Measurements from ENCODE around the gene RAB44.

Gene RAB44

GRCh38 chr6:36670271-36670670, 27.4 kb upstream of the RAB44 start:
- DNase-seq = no peak

GRCh38 chr6:36671687-36672375, 25.8 kb upstream of the RAB44 start:
- no peak for DNase-seq

DNA sequence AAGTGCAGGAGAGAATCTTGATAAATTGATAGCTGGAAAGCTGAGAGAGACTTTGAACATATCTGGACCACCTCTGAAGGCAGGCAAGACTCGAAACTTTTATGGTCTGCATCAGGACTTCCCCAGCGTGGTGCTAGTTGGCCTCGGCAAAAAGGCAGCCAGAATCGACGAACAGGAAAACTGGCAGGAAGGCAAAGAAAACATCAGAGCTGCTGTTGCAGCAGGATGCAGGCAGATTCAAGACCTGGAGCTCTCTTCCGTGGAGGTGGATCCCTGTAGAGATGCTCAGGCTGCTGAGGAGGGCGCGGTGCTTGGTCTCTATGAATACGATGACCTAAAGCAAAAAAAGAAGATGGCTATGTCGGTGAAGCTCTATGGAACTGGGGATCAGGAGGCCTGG, 23.7 kb upstream of the RAB44 start:
- no peak for DNase-seq

- DNase-seq = no peak
These were observed 22.7 kb upstream of the RAB44 start for GRCh38 chr6:36674942-36675341.

DNA sequence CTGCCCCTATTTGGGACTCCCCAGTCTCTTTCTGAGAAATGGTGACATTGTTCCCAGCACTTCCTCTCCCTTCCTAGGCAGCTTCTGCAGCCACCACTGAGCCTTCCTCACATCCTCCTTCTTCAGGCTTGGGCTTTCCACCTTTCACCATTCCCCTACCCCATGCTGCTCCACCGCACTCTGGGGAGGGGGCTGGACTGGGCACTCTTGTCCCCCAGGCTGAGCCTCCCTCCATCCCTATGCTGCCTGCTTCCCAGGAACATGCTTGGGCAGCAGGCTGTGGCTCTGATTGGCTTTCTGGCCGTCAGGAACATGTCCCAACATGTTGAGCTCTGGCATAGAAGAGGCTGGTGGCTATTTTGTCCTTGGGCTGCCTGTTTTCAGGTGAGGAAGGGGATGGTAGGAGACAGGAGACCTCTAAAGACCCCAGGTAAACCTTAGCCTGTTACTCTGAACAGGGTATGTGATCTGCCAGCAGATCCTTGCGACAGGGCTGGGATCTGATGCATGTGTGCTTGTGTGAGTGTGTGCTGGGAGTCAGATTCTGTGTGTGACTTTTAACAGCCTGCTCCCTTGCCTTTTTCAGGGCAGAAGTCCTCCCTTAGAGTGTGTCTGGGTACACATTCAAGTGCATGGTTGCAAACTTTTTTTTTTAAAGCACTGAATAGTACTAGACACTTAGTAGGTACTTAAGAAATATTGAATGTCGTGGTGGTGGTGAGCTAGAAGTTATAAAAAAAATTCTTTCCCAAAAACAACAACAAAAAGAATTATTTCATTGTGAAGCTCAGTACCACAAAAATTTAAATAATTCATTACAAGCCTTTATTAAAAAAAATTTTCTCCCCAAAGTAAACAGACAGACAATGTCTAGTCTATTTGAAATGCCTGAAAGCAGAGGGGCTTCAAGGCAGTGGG, 21.2 kb upstream of the RAB44 start:
- DNase-seq = no peak

GRCh38 chr6:36677059-36677749, 20.4 kb upstream of the RAB44 start:
- DNase-seq = no peak

- no peak for DNase-seq
These were observed 19.7 kb upstream of the RAB44 start for GRCh38 chr6:36677753-36678487.

- peak; percentile 92 for DNase-seq
These were observed 19.1 kb upstream of the RAB44 start, which contains the start of gene CDKN1A for GRCh38 chr6:36678488-36679042. CDKN1A (plus strand) TSS chr6:36678714; CDS start chr6:36684102, 5,388 bp downstream.

GRCh38 chr6:36679043-36679833, 18.4 kb upstream of the RAB44 start:
- peak; percentile 35 for DNase-seq

DNA sequence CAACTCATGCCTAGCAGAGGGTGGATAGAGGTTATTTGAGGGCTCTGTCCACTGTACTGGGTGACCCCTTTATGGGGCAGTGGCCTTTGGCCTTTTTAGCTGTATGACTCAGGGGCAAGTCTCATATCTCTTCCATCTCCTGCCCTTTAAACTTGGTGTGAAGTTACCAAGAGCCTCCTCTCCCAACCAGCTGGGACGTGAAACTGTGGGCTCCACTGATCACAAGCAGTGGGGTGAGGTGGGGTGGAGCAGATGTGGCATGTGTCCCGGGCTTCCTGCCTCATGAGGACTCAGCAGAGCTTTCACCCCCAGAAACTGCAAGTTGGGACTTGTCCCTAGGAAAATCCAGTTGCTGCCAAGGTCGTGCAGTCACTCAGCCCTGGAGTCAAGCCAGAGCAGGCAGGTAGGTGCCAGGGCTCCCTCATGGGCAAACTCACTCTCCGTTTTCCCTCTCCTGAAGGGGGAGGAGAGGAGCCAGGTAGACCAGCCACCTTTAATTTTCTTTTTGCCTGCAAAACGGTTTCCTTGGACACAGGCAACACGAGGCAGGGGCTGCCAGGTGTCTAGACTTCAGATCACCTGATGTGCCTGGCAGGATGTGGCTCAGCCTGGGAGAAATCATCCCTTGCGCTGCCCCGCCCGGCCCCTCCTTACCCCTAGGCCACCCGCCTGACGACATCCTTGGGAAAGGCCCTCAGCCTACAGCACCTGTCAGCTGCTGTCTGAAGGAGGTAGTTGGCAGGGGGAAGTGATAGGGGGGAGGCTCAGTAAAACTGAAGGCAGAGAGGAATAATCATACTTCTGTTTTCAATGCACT, 15.1 kb upstream of the RAB44 start:
- DNase-seq = no peak

- DNase-seq = no peak
These were observed 14.4 kb upstream of the RAB44 start for GRCh38 chr6:36683145-36683655.

DNA sequence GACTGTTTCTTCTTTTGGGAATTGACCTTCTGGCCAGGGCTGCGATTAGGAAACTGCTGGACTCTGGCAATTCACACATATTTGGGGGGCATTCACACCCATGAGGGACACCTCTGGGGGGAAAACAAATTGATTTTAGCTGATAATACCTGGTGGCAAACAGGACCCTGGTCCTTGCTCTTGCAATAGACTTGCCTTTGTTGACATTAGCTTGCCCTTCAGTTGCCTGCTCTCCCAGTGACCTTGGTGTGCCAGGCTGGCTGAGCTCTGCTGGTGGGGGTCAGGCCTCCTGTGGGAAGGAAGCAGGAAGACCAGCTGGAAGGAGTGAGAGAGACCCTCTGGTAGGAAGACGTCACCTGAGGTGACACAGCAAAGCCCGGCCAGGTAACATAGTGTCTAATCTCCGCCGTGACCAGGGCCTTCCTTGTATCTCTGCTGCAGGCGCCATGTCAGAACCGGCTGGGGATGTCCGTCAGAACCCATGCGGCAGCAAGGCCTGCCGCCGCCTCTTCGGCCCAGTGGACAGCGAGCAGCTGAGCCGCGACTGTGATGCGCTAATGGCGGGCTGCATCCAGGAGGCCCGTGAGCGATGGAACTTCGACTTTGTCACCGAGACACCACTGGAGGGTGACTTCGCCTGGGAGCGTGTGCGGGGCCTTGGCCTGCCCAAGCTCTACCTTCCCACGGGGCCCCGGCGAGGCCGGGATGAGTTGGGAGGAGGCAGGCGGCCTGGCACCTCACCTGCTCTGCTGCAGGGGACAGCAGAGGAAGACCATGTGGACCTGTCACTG, 13.8 kb upstream of the RAB44 start:
- DNase-seq = no peak

DNA sequence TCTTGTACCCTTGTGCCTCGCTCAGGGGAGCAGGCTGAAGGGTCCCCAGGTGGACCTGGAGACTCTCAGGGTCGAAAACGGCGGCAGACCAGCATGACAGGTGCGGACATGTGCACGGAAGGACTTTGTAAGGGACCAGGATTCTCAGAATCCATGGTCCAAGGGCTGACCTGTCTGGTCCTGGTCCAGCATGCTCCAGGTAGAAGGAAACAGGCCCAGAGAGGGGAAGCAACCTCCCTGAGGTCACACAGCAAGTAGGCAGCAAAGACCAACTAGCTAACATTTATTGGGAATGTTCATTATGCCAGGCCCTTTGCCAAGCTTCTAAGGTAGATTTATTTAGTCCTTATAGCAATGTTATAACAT, 13.2 kb upstream of the RAB44 start:
- no peak for DNase-seq

GRCh38 chr6:36685166-36685924, 12.3 kb upstream of the RAB44 start:
- DNase-seq = no peak

GRCh38 chr6:36685926-36686667, 11.5 kb upstream of the RAB44 start:
- DNase-seq = no peak

DNA sequence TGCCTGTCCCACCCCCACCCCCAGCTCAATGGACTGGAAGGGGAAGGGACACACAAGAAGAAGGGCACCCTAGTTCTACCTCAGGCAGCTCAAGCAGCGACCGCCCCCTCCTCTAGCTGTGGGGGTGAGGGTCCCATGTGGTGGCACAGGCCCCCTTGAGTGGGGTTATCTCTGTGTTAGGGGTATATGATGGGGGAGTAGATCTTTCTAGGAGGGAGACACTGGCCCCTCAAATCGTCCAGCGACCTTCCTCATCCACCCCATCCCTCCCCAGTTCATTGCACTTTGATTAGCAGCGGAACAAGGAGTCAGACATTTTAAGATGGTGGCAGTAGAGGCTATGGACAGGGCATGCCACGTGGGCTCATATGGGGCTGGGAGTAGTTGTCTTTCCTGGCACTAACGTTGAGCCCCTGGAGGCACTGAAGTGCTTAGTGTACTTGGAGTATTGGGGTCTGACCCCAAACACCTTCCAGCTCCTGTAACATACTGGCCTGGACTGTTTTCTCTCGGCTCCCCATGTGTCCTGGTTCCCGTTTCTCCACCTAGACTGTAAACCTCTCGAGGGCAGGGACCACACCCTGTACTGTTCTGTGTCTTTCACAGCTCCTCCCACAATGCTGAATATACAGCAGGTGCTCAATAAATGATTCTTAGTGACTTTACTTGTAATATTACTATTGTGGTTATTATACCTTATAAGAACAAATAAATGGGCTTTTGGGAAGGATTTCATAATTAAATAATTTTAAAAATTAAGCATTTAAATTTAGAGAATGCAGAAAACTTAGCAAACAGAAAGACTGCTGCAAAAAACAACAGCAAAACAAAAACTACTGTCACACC, 10.7 kb upstream of the RAB44 start:
- DNase-seq = no peak

- DNase-seq = no peak
These were observed 9.4 kb upstream of the RAB44 start for GRCh38 chr6:36688063-36688738.

All from NCI-H82 (cell line).